ENCODE data around the gene PAEP. TPM values are rescaled to one million over a fixed set of nuclear protein-coding genes. Genes with fewer than 3 reads are reported as not detected.
"Not testable (repeated sequence)": the region's sequence is repeated elsewhere in the genome, so short reads cannot be mapped to it uniquely, and the experiment has no call there.

The PAEP gene
- total RNA-seq (not detected), polyA plus RNA-seq (not detected)

DNA sequence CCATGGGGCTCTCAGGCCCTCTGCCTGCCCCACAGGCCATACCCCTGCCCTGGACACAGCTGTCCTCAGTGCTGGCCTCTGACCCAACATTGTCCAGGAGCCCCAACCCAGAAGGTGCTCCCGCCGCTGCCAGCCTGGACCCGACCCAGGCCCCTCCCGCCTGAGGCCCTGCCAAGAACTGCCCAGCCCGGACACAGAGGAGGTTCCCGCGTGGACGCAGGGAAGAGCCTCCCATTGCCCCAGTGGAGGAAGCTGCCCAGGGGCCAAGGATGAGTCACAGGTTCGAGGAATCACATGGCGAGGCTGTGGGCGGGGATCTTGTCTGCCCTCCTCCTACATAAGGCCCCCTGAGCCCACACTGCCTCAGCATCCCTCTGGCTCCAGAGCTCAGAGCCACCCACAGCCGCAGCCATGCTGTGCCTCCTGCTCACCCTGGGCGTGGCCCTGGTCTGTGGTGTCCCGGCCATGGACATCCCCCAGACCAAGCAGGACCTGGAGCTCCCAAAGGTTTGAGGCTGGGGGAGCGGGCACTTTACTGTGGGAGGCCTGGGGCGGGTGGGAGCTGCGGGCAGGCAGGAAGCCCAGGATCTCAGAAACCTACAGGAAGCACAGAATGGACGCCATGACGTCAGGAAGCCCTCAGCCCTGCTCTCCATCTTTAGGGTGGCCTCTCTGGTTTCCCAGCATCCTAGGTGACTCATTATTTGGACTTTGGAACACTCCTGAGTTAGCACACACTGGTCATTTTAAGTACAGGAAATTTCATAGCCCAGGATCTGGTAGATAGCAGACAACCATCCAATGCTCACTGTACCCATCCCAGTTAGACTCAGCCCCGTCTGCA is at the start of gene PAEP:
PAEP (plus strand) TSS at position 366 of the 844 bp plus-strand sequence.
- whole genome bisulfite sequencing, 2 donors = 72 to 88% methylated on average over 20 of the region's 20 CpGs
- no peak within 1 kb of the TSS for H3K27ac ChIP-seq
- H3K4me1 ChIP-seq = no peaks in the 10 kb centered on the region
- H3K9me3 ChIP-seq = no peaks in the 10 kb centered on the region
- H3K27me3 ChIP-seq = peaks cover 0 to 37% (median 10%) of the 10 kb centered on the region in 3 donors
- intact Hi-C loops (cut with DNase I) = no loop called here
- no peak within 1 kb of the TSS for H3K4me3 ChIP-seq
- TF ChIP-seq EP300 (IDR thresholded peaks at IDR 0.05) (no peak), POLR2AphosphoS5 (IDR thresholded peaks at IDR 0.05) (no peak), POLR2A (IDR thresholded peaks at IDR 0.05) (no peak)
- TF ChIP-seq, protein P1, sequence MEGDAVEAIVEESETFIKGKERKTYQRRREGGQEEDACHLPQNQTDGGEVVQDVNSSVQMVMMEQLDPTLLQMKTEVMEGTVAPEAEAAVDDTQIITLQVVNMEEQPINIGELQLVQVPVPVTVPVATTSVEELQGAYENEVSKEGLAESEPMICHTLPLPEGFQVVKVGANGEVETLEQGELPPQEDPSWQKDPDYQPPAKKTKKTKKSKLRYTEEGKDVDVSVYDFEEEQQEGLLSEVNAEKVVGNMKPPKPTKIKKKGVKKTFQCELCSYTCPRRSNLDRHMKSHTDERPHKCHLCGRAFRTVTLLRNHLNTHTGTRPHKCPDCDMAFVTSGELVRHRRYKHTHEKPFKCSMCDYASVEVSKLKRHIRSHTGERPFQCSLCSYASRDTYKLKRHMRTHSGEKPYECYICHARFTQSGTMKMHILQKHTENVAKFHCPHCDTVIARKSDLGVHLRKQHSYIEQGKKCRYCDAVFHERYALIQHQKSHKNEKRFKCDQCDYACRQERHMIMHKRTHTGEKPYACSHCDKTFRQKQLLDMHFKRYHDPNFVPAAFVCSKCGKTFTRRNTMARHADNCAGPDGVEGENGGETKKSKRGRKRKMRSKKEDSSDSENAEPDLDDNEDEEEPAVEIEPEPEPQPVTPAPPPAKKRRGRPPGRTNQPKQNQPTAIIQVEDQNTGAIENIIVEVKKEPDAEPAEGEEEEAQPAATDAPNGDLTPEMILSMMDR (IDR thresholded peaks at IDR 0.05) = no peak
- no peak for DNase-seq
- no peaks in the 10 kb centered on the region for H3K36me3 ChIP-seq

DNA sequence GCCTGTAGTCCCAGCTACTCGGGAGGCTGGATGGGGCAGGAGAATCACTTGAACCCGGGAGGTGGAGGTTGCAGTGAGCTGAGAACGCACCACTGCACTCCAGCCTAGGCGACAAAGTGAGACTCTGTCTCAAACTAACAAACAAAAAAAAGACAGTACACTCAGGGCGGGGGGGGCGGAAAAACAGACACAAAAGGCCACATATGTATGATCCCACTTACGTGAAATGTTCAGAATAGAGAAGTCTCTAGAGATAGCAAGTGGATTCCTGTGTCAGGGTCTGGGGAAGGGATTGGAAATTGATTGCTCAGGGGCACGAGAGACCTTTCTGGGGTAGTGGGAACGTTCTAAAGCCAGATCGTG is 49.3 kb upstream of the PAEP start:
- Histone ChIP-seq H3K4me3 (no peak overlapping the region), H3K4me1 (no peaks in the 10 kb centered on the region), H3K27ac (no peak overlapping the region), H3K36me3 (no peaks in the 10 kb centered on the region), H3K27me3 (peaks cover 0 to 6% (median 0%) of the 10 kb centered on the region in 3 donors), H3K9me3 (no peaks in the 10 kb centered on the region)
- no peak for DNase-seq
- TF ChIP-seq, protein P1 (IDR thresholded peaks at IDR 0.05) = no peak
- TF ChIP-seq EP300 (IDR thresholded peaks at IDR 0.05) = no peak
- no peak for TF ChIP-seq POLR2AphosphoS5 (IDR thresholded peaks at IDR 0.05)
- TF ChIP-seq POLR2A (IDR thresholded peaks at IDR 0.05) = no peak
- intact Hi-C loops (cut with DNase I) = no loop called here
- WGBS, 2 donors = 83 to 85% methylated on average over 10 of the region's 10 CpGs

DNA sequence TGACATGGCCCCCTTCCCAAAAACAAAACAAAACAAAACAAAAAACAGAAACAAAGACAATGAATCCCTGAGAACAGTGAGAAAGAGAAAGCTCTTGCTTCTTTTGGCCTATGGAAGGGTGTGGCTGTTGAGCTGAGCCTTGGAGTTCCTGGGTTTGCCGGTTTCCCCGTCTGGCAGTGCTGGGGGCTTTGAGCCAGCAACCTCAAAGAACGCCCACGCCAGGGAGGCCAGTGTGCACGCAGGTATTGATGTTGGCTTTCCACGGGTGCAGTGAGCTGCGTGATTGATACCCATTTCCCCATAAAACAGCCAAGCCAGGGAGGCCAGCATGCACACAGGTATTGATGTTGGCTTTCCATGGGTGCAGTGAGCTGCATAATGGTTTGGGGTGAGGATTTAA is 48.7 kb upstream of the PAEP start:
- Histone ChIP-seq H3K4me3 (no peak overlapping the region), H3K36me3 (no peaks in the 10 kb centered on the region), H3K27ac (no peak overlapping the region), H3K27me3 (peaks cover 0 to 6% (median 0%) of the 10 kb centered on the region in 3 donors), H3K4me1 (no peaks in the 10 kb centered on the region), H3K9me3 (no peaks in the 10 kb centered on the region)
- DNase-seq = peak; percentile 49
- TF ChIP-seq EP300 (IDR thresholded peaks at IDR 0.05) = no peak
- intact Hi-C loops (cut with DNase I) = no loop called here
- 48% methylated on average over 7 of the region's 7 CpGs for WGBS, 2 donors

DNA sequence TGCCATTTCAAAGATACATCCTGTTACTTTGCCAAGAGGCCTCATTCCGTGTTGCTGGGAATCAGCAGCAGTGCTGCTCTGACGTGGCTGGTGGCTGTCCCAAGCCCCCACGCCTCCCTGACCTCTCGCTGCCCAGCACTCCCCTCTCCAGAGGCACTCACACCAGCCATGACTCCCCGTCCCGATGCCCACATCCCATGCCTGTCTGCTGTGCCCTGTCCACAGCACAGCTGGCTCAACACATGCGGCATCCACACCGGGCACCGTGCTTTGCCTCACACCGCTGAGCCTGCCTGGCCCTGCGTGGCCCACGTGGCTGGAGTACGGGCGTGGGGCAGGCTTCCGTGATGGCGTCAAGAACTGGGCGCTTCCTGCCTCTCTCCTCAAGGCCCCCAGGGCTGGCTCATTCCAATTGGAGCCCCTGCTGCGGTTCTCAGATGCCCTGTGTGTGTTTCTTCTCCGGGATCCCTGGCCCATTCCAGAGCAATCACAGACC is 48.2 kb upstream of the PAEP start:
- DNase-seq = peak; percentile 45

DNA sequence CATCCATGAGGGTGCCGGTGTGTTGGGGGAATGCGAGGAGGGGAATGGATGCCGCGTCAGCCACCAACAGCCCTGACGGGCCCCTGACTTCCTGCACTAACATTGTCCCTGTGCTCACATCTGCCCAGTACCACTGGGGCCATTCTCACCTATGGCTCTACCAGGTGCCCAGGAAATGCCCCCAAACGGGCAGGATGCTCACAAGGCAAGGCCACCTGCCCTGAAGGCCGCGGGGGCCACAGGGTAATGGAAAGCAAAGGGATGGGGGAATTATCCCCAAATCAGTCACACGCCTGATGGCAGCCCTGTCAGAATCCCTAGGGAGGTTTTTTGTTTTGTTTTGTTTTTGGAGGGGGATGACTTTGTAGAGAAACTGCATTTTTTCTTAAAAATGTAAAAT is 47.6 kb upstream of the PAEP start:
- H3K4me3 ChIP-seq; intact Hi-C loops (cut with DNase I); H3K27me3 ChIP-seq; H3K27ac ChIP-seq; DNase-seq; H3K4me1 ChIP-seq; H3K9me3 ChIP-seq; H3K36me3 ChIP-seq: not testable (repeated sequence)
- 80 to 88% methylated on average over 9 of the region's 9 CpGs for WGBS, 2 donors

More for the DNA sequence above, 48.2 kb upstream of the PAEP start:
- TF ChIP-seq EP300 (IDR thresholded peaks at IDR 0.05) (no peak), POLR2AphosphoS5 (IDR thresholded peaks at IDR 0.05) (no peak), POLR2A (IDR thresholded peaks at IDR 0.05) (no peak)
- Histone ChIP-seq H3K4me3 (no peak overlapping the region), H3K9me3 (no peaks in the 10 kb centered on the region), H3K27ac (no peak overlapping the region), H3K4me1 (no peaks in the 10 kb centered on the region), H3K27me3 (peaks cover 0 to 6% (median 0%) of the 10 kb centered on the region in 3 donors), H3K36me3 (no peaks in the 10 kb centered on the region)
- WGBS, 2 donors = 79 to 83% methylated on average over 19 of the region's 19 CpGs
- intact Hi-C loops (cut with DNase I) = no loop called here

DNA sequence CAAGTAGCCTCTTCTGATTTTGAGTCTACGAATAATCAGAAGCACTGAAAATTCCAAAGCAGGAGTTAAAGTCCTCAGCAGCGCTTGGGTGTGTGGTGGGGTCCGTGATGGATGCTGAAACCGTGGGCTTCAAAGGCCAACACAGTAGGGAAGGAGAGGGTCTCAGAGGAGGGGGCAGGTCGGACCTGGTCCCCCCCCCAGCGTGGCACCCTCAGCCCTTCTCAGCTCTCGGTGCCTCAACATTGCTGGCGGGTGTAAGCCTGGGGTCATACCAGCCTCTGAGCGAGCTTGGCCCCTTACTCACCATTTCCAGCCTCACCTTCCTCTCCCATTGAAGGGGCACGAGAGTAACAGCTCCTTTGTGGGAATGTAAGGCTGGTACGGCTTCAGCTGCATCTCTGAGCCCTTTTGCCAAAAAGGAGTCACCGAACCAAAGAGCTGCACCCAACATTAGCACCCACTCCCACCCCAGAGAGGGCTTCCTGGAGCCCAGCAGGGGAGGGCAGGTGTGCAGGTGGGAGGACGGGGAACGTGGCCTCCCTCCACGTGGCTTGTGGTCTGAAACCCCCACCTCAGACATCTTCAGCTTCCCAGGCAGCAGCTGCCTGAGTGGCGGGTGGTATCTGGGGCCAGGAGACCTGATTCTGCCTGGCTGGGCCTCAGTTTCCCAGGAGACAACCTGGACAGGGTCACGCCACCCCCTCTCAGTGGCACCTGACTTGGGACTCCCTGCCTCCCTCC is 47.0 kb upstream of the PAEP start:
- WGBS, 2 donors = 79 to 80% methylated on average over 16 to 17 of the region's 17 CpGs
- Histone ChIP-seq H3K27ac (no peak overlapping the region), H3K9me3 (no peaks in the 10 kb centered on the region), H3K4me1 (no peaks in the 10 kb centered on the region), H3K36me3 (no peaks in the 10 kb centered on the region), H3K27me3 (peaks cover 0 to 6% (median 0%) of the 10 kb centered on the region in 3 donors), H3K4me3 (no peak overlapping the region)
- intact Hi-C loops (cut with DNase I) = no loop called here
- TF ChIP-seq POLR2A (IDR thresholded peaks at IDR 0.05) (no peak), POLR2AphosphoS5 (IDR thresholded peaks at IDR 0.05) (no peak), EP300 (IDR thresholded peaks at IDR 0.05) (no peak)
- TF ChIP-seq, protein P1 (IDR thresholded peaks at IDR 0.05) = no peak
- peak; percentile 38 for DNase-seq
